Ovary (tissue), 3 donors: Measurements from ENCODE around the gene APLN.

ENCODE experiments used
- CTCF ChIP-seq, 3 donors: fragments of 450-650 bp in 2 of 3; fragments of 200-600 bp in 1 of 3; IDR thresholded peaks; one replicate each; pipeline versions ENCODE4 v1.5.1 to v1.8.0; 2016 to 2022; ENCODE audit warnings: antibody characterized with exemption in 3 of 3, mild to moderate bottlenecking in 1 of 3
- EP300 ChIP-seq: sonication (generic); formaldehyde crosslinking; IDR thresholded peaks from one replicate; pipeline ENCODE4 v1.6.1; 2017; ENCODE audit warnings: antibody characterized with exemption
- POLR2A ChIP-seq: fragments of 450-650 bp; IDR thresholded peaks from one replicate; pipeline ENCODE4 v1.6.1; 2017; ENCODE audit warnings: antibody characterized with exemption, mild to moderate bottlenecking, moderate library complexity
- donor health status: DM: no; HTN: no; CAD: no.

GRCh38 chrX:129599499-129599898 lies 55.3 kb downstream of the APLN start:
- TF ChIP-seq CTCF (IDR thresholded peaks at IDR 0.05), result no peak
- no peak for TF ChIP-seq POLR2A
- no peak for TF ChIP-seq EP300
